AG04449 (cell line): ENCODE data around the gene SORCS1.

Experiments
- CTCF ChIA-PET: fragments of 350-600 bp; formaldehyde crosslinking; extraction: SDS; loops from one replicate; lab custom pipeline; 2021; ENCODE audit warnings: antibody characterized with exemption; lab: Yijun Ruan, JAX
- POLR2A ChIA-PET: fragments of 400-600, 350-600 bp; formaldehyde crosslinking; extraction: SDS; loops from one replicate; lab custom pipeline; 2020; ENCODE audit warnings: antibody characterized with exemption, inconsistent platforms; lab: Yijun Ruan, JAX
- DNase-seq: peaks from one replicate; pipeline ENCODE4 v3.0.0-alpha.2; 2010; ENCODE audit warnings: low read depth, low spot score
- H3K4me3 ChIP-seq: 2 replicates; pipeline ENCODE4 v1.5.1; 2011; ENCODE audit warnings: low read depth, mild to moderate bottlenecking, control low read depth, low read length
- CTCF ChIP-seq: IDR thresholded peaks from one replicate; pipeline ENCODE4 v1.5.1; 2011; ENCODE audit warnings: mild to moderate bottlenecking, moderate library complexity, low read length, control low read depth, inconsistent platforms; ENCODE audit not compliant: insufficient read depth; ENCODE audit errors: missing control alignments

The SORCS1 gene

GRCh38 chr10:106609470-106610266 is 554.8 kb downstream of the SORCS1 start:
- no peak overlapping the region for H3K4me3 ChIP-seq
- CTCF ChIA-PET = interaction anchor here (0.8 kb wide), 1 partner anchor 659 kb away, joined by 3 read pairs; no protein-coding TSS in a partner anchor
- TF ChIP-seq CTCF = no peak
- DNase-seq = no peak
- POLR2A ChIA-PET = no interaction called here

GRCh38 chr10:106608066-106608465 is 556.4 kb downstream of the SORCS1 start:
- DNase-seq = no peak
- CTCF ChIA-PET = interaction anchor here (0.9 to 1.8 kb wide), 4 partner anchors 12 to 19 kb away, joined by 3 to 9 read pairs (median 4); no protein-coding TSS in a partner anchor
- TF ChIP-seq CTCF = no peak
- POLR2A ChIA-PET = no interaction called here
- no peak overlapping the region for H3K4me3 ChIP-seq

GRCh38 chr10:106595281-106595680 is 569.2 kb downstream of the SORCS1 start:
- no peak for DNase-seq
- no peak overlapping the region for H3K4me3 ChIP-seq
- ChIA-PET POLR2A (no interaction called here), CTCF (no interaction called here)
- no peak for TF ChIP-seq CTCF

DNA sequence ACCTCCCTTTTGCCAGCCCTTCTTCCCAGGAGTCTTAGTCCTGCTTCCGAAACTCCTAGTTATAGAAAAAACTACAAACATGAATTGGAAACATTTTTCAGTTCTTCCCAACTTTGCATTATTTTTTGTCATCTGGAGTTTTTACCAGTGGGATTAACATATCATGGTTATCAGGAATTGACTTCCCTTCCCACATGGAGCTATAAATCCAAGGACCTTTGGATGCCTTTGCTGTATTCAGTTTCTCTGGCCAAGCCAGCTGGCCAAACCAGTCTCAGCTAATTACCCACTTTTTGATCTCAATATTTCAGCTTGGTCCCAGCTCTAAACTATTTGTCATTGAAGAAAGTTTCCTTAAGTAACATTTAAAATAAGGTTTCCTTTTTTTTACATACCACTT is 570.6 kb downstream of the SORCS1 start:
- no peak overlapping the region for H3K4me3 ChIP-seq
- CTCF ChIA-PET = interaction anchor here (1.0 kb wide), 1 partner anchor 12 kb away, joined by 4 read pairs; no protein-coding TSS in a partner anchor
- no peak for TF ChIP-seq CTCF
- POLR2A ChIA-PET = no interaction called here
- no peak for DNase-seq

DNA sequence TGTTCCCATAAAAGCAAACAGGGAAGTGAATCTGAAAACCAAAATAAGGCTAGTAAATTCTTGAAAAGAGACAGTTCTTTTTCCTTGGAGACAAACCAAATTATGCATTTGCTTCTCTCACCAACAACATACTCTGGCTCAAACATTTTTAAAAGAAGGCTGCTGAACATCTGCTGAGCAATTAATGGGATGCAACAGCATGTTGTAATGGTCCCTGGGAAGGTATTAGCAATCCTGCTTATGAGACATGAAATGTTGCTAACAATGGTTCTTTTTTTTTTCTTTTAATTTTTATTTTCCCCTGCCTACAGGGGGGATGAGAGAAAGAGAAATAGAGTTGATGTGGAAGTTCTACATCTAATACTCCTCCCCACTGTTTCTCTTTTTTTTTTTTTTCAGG is 572.1 kb downstream of the SORCS1 start:
- ChIA-PET POLR2A (no interaction called here), CTCF (no interaction called here)
- DNase-seq = no peak
- no peak for TF ChIP-seq CTCF
- H3K4me3 ChIP-seq = no peak overlapping the region

DNA sequence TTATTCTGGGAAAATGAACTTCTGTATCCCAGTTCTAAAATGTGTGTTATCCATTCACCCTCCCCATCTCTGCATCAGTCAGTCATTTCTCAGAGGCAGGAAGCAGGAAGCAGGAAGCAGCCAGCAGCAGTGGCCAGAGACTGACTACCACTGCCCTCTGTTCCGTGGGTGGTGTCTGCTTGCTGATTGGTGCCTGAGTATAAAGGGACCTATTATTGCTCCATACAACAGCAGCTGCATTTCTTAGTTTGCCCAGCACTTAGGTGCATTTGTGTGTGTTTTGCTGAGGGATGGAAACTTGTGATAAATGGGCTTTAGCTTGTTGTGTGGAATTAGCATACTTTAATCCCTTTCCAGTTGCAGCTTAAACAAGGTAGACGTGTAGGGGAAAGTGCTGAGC is 582.2 kb downstream of the SORCS1 start:
- no peak overlapping the region for H3K4me3 ChIP-seq
- DNase-seq = no peak
- POLR2A ChIA-PET = no interaction called here
- TF ChIP-seq CTCF = no peak
- CTCF ChIA-PET = no interaction called here
